Activated T-cell treated with anti-CD3 and anti-CD28 coated beads, Interleukin-2, amount 50 U/mL, for 72 hours (primary cell): ENCODE measurements around the gene PHETA1. TPM values are rescaled to one million over a fixed set of nuclear protein-coding genes. Genes with fewer than 3 reads are reported as not detected.
"Not testable (repeated sequence)": the region's sequence is repeated elsewhere in the genome, so short reads cannot be mapped to it uniquely, and the experiment has no call there.

ENCODE experiments used
- ATAC-seq, 2 donors: fragments of 150-1000 bp; cut with Tn5 transposase; replicated peaks in 1 of 2; 2 replicates each; pipeline ENCODE4 v1.10.0; 2021; ENCODE audit warnings: moderate library complexity in 2 of 2, mild to moderate bottlenecking in 1 of 2
- DNase-seq, 2 donors: peaks; one replicate each; pipeline ENCODE4 v3.0.0; 2021 to 2022; ENCODE audit warnings: mixed read lengths in 1 of 2
- H3K27ac Mint-ChIP-seq: one replicate; pipeline ENCODE4 v1.8.0; 2022; ENCODE audit warnings: mild to moderate bottlenecking, moderate library complexity, mixed read lengths
- H3K27me3 Mint-ChIP-seq: one replicate; pipeline ENCODE4 v1.8.0; 2022; ENCODE audit warnings: low read depth, mixed read lengths
- H3K36me3 Mint-ChIP-seq, 2 donors: one replicate each; pipeline ENCODE4 v1.8.0; 2022; ENCODE audit warnings: mixed read lengths in 2 of 2, mild to moderate bottlenecking in 1 of 2; ENCODE audit not compliant: insufficient read depth in 2 of 2
- H3K4me1 Mint-ChIP-seq: one replicate; pipeline ENCODE4 v1.8.0; 2022; ENCODE audit warnings: low read depth, mixed read lengths
- H3K4me3 Mint-ChIP-seq, 2 donors: one replicate each; pipeline ENCODE4 v1.8.0; 2022; ENCODE audit warnings: mild to moderate bottlenecking in 2 of 2, mixed read lengths in 2 of 2, moderate library complexity in 2 of 2
- H3K9me3 Mint-ChIP-seq, 2 donors: one replicate each; pipeline ENCODE4 v1.8.0; 2022; ENCODE audit warnings: mixed read lengths in 2 of 2
- total RNA-seq, 2 donors: library from RNA; stranded (reverse); gene quantifications; one replicate each; pipeline ENCODE4 v1.2.3, GENCODE V29; 2022

The PHETA1 gene
- total RNA-seq, 2 donors from 2014 or later = 1.0 to 2.2 TPM

DNA sequence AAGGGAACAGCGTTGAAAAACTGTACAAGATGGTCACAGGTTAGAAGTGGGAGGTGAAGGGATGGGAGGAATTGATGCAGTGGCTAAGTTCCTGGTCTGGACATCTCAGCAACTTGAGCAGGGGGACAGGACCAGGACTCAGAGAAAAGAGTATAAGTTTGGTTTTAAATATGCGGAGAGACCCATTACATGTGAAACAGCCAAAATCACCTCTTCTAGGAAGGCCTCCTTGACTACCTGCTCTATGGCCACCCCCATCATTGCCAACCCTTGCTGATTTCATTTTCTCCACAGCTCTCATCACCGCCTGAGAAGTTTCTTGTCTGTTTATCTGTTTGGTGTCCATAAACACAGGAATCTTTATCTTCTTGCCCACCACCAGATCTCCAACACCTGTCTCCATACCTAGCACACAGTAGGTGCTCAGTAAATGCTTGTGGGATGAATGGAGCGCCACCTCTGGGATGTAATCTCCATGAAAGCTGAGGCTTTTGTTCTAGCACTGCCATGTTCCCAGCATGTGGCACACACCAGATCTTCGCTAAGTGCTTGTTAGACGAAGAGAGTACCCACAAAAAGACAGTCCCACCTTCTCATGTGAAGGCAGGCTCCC lies 11.2 kb upstream of the PHETA1 start:
- H3K4me3 Mint-ChIP-seq = no peak overlapping the region
- no peak overlapping the region for H3K27ac Mint-ChIP-seq
- no peak for ATAC-seq

GRCh38 chr12:111377440-111377839 lies 8.5 kb upstream of the PHETA1 start:
- peaks cover 14% of the 10 kb centered on the region for H3K27me3 Mint-ChIP-seq
- H3K4me3 Mint-ChIP-seq = no peak overlapping the region

More for the DNA sequence above, 11.2 kb upstream of the PHETA1 start:
- H3K27me3 Mint-ChIP-seq = peaks cover 14% of the 10 kb centered on the region
- no peaks in the 10 kb centered on the region for H3K36me3 Mint-ChIP-seq
- DNase-seq = no peak
- peaks cover 0 to 4% of the 10 kb centered on the region in 2 donors for H3K9me3 Mint-ChIP-seq
- no peaks in the 10 kb centered on the region for H3K4me1 Mint-ChIP-seq

DNA sequence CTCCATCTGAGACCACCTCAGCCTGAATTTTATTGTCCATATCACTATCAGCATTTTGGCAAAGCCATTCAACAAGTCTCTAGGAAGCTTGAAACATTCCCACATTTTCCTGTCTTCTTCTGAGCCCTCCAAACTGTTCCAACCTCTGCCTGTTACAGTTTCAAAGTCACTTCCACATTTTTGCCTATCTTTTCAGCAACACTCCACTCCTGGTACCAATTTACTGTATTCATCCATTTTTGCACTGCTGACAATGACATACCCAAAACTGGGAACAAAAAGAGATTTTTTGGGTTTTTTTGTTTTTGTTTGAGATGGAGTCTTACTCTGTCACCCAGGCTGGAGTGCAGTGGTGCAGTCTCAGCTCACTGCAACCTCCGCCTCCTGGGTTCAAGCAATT lies 4.3 kb upstream of the PHETA1 start:
- not testable (repeated sequence) for H3K4me3 Mint-ChIP-seq, H3K9me3 Mint-ChIP-seq, H3K27me3 Mint-ChIP-seq, H3K27ac Mint-ChIP-seq, DNase-seq, H3K36me3 Mint-ChIP-seq, H3K4me1 Mint-ChIP-seq, ATAC-seq

More at GRCh38 chr12:111377440-111377839, 8.5 kb upstream of the PHETA1 start:
- H3K36me3 Mint-ChIP-seq = no peaks in the 10 kb centered on the region
- H3K4me1 Mint-ChIP-seq = no peaks in the 10 kb centered on the region
- ATAC-seq = no peak
- DNase-seq = no peak
- H3K27ac Mint-ChIP-seq = no peak overlapping the region
- H3K9me3 Mint-ChIP-seq = peaks cover 0 to 4% of the 10 kb centered on the region in 2 donors

DNA sequence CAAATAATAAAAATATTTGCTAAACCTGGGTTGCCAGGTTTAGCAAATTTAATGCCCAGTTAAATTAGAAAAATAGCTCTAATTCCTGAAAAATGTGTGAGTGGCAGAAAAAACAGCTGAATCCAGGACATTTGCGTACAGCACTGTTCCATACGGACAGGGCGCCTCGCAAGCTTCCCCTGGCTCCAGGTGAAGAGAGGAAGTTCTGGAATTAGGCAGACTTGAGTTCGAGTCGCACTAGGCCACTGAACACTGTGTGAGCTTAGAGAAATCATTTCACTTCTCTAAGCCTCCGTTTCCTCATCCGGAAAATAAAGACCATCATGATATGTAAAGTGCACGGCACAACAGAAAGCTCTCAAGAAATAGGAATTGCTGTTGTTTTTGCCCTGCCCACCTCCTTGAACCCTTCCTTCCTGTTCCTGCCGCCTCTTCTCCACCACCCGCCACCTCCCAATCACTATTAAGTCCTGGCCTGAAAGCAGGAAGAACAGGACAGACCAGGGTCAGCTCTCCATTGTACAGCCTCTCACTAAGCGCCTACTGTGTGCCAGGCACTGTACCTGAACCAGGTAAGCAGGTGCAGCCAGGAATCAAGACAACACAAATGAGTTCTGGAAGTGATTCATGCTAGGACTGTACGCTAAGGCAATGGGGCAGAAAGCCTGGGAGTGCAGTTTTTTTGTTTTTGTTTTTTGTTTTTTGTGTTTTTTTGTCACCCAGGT lies 763 bp upstream of the PHETA1 start:
- Mint-ChIP-seq H3K4me3 (peak overlapping the region; percentile 83 to 86), H3K4me1 (peaks cover 19% of the 10 kb centered on the region), H3K27ac (no peak overlapping the region), H3K9me3 (no peaks in the 10 kb centered on the region), H3K27me3 (no peaks in the 10 kb centered on the region), H3K36me3 (no peaks in the 10 kb centered on the region)
- DNase-seq (no peak), ATAC-seq (no peak)

GRCh38 chr12:111368291-111368787 lies 556 bp downstream of the PHETA1 start:
- Mint-ChIP-seq H3K9me3 (no peaks in the 10 kb centered on the region), H3K4me1 (peaks cover 19% of the 10 kb centered on the region), H3K27me3 (no peaks in the 10 kb centered on the region), H3K36me3 (no peaks in the 10 kb centered on the region), H3K27ac (no peak overlapping the region), H3K4me3 (peak overlapping the region; percentile 71 to 83)
- peak; percentile 7 to 18 for ATAC-seq
- no peak for DNase-seq

GRCh38 chr12:111367661-111368221 lies 1.2 kb downstream of the PHETA1 start:
- Mint-ChIP-seq H3K36me3 (no peaks in the 10 kb centered on the region), H3K4me1 (peaks cover 19% of the 10 kb centered on the region), H3K9me3 (no peaks in the 10 kb centered on the region), H3K4me3 (peak overlapping the region; percentile 71 to 83), H3K27me3 (no peaks in the 10 kb centered on the region), H3K27ac (no peak overlapping the region)
- ATAC-seq (no peak), DNase-seq (no peak)

DNA sequence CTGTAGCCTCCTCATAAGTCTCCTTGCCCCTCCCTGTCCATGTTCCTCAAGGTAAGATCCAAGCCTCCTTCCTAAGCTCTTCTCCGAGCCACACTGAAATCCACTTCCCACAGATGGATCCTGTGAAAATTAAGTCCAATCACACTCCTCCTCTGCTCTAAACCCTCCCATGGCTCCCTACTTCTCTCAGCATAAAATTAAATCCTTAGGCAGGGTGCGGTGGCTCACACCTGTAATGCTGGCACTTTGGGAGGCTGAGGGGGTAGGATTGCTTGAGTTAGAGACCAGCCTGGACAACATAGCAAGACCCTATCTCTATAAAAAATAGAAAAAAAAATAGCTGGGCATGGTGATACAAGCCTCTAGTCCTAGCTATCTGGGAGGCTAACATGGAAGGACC lies 2.3 kb downstream of the PHETA1 start:
- DNase-seq = no peak
- Mint-ChIP-seq H3K36me3 (no peaks in the 10 kb centered on the region), H3K27ac (no peak overlapping the region), H3K27me3 (no peaks in the 10 kb centered on the region), H3K4me3 (no peak overlapping the region), H3K9me3 (no peaks in the 10 kb centered on the region), H3K4me1 (peaks cover 19% of the 10 kb centered on the region)
- no peak for ATAC-seq

DNA sequence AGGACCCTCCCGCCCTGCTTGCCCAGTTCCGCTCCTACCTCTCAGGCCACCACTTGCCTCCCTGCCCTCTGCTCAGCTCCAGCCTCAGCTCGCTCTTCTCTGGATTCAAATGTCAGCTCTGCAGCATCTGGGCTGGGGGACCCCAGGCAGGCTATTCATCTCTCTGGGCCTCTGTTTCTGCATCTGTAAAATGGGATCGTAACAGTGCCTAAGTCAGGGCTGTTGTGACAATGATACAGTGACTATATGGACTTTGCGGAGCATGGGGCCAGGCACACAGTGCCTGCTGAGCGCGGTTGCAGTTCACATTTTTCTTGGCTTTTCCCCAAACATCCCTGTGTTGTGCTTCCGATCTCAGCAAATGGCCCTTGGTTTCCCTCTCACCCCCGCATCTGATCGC lies 2.8 kb downstream of the PHETA1 start:
- Mint-ChIP-seq H3K27ac (no peak overlapping the region), H3K4me1 (peaks cover 19% of the 10 kb centered on the region), H3K9me3 (no peaks in the 10 kb centered on the region), H3K27me3 (no peaks in the 10 kb centered on the region), H3K36me3 (no peaks in the 10 kb centered on the region), H3K4me3 (no peak overlapping the region)
- DNase-seq (no peak), ATAC-seq (no peak)

- H3K27ac Mint-ChIP-seq = no peak overlapping the region
- ATAC-seq = no peak
- no peak for DNase-seq
- peaks cover 10% of the 10 kb centered on the region for H3K27me3 Mint-ChIP-seq
- H3K9me3 Mint-ChIP-seq = no peaks in the 10 kb centered on the region
- no peaks in the 10 kb centered on the region for H3K36me3 Mint-ChIP-seq
- H3K4me3 Mint-ChIP-seq = no peak overlapping the region
- peaks cover 29% of the 10 kb centered on the region for H3K4me1 Mint-ChIP-seq
These were observed 5.3 kb downstream of the PHETA1 start for GRCh38 chr12:111363578-111363977.

DNA sequence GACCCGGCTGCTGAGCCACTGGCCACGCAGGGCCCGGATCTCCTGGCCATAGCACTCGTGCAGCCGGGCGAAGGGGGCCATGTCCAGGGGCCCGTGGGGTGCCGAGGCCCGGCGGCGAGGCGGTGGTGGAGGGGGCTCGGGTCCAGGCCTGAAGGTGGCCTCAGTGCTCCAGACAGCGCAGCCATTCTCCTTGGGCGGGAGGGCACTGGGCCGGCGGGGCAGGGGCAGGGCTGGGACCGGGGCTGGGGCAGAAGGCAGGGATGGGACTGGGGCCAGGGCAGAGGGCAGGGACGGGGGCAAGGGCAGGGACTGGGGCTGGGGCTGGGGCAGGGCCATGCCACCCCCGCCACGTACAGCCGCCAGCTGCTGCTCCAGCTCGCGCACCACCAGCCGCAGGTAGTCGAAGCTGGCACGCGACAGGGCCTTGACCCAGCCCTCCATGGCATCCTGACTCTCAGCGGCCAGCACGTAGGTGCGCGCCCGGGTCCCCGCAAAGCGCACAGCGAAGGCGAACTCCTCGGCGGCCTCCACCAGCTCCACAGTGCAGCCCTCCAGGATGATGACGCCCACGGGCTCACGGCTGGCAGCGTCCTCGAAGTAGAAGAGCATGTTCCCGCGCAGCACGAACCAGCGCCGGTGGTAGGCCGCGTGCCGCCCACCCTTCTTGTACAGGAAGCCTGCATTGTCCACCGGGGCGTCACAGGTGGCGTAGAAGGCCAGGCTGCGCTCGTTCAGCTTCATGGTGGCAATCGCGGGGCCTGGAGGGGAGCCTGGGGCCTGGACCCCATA lies 6.0 kb downstream of the PHETA1 start:
- no peak for DNase-seq
- Mint-ChIP-seq H3K27ac (no peak overlapping the region), H3K4me1 (peaks cover 23% of the 10 kb centered on the region), H3K4me3 (no peak overlapping the region), H3K27me3 (peaks cover 10% of the 10 kb centered on the region), H3K9me3 (no peaks in the 10 kb centered on the region), H3K36me3 (no peaks in the 10 kb centered on the region)
- no peak for ATAC-seq

DNA sequence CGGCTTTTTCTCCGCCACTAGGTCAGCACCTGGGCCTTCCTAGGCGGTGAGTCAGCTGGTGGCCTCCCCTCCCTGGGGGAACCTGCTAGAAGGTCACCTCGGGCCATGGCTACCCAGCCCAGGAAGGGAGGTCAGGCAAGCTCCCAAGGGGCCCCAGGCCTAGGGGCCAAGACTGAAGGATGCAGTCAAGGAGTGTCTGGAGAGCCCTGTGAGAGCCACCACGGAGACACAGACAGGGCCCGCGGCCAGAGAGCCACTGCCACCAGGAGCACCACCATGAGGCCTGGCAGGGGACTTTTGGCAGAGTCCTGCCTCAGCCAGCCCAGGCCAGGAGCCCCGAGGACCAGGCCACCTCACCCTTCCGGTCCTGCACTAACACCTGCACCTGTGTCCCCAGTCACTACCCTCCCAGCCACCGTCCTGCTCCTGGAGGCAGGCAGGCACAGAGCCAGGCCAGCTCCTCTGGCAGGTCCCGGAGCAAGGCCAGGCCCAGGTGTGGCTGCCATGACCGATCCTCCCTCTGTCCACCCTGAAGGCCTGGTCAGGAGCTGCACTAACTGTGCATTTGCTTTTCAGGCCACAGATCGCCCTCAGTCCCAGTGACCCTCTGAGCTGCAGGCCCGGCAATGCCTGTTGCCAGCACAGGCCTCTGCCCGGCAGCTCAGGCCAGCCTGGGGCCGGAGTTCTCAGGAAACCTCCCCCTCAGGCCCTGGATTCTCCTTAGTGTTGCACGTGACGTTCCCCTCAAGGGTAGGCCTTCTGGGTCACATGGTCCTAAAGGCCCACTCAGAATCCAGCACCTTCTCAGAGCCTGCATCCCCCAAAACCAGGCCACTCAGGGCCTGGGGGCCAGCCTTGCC lies 6.9 kb downstream of the PHETA1 start:
- Mint-ChIP-seq H3K27ac (no peak overlapping the region), H3K9me3 (no peaks in the 10 kb centered on the region), H3K4me1 (peaks cover 15% of the 10 kb centered on the region), H3K36me3 (no peaks in the 10 kb centered on the region), H3K4me3 (no peak overlapping the region), H3K27me3 (peaks cover 10% of the 10 kb centered on the region)
- no peak for DNase-seq
- ATAC-seq = no peak

DNA sequence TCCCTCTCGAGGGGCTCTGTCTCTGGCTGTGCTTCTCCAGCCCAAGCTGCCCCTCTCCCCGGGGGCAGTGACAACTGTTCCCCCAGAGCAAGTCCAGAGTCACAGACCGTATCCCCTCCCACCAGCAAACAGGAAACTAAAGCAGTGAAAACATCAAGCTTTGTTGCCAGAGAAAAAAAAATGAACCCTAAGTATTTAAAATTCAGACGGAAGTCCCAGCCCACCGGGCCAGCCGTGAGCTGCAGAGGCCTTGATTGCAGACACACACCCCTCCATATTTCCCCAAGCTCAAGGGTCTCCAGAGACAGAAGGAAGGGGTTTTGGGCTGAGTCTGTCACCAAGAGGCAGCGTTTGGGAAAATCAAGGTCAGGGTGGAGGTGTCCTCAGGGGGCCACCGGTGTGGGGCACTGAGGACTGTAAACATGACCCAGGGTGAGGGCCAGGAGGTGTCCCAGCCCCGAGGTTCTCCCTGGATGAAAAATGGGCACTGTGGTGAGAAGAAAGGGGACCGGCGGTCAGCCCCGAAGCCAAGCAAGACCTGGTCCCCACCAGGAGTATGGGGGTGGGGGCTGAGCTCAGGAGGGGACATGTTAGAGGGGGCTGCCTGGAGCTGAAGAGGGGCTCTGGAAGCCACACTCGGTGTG lies 7.7 kb downstream of the PHETA1 start:
- Mint-ChIP-seq H3K27me3 (peaks cover 10% of the 10 kb centered on the region), H3K4me3 (no peak overlapping the region), H3K27ac (no peak overlapping the region), H3K4me1 (peaks cover 15% of the 10 kb centered on the region), H3K36me3 (no peaks in the 10 kb centered on the region), H3K9me3 (no peaks in the 10 kb centered on the region)
- DNase-seq = no peak
- ATAC-seq = no peak
